GM18951 (cell line): ENCODE results near the gene SH3RF2.
"Not testable (repeated sequence)": the region's sequence is repeated elsewhere in the genome, so short reads cannot be mapped to it uniquely, and the experiment has no call there.

Source experiments
- POLR2A ChIP-seq: IDR thresholded peaks from 4 replicates; pipeline ENCODE4 v1.6.1; 2011; ENCODE audit warnings: mild to moderate bottlenecking; ENCODE audit not compliant: insufficient read length, insufficient read depth; ENCODE audit errors: extremely low read depth
- in situ Hi-C: fragments of 300-500 bp; cut with MboI; formaldehyde crosslinking; loops from one replicate; pipeline ENCODE4 v1.12.0; 2022; ENCODE audit warnings: low sequenced_read_pairs, mixed read lengths, inconsistent platforms; ENCODE audit not compliant: unreplicated experiment

The SH3RF2 gene

DNA sequence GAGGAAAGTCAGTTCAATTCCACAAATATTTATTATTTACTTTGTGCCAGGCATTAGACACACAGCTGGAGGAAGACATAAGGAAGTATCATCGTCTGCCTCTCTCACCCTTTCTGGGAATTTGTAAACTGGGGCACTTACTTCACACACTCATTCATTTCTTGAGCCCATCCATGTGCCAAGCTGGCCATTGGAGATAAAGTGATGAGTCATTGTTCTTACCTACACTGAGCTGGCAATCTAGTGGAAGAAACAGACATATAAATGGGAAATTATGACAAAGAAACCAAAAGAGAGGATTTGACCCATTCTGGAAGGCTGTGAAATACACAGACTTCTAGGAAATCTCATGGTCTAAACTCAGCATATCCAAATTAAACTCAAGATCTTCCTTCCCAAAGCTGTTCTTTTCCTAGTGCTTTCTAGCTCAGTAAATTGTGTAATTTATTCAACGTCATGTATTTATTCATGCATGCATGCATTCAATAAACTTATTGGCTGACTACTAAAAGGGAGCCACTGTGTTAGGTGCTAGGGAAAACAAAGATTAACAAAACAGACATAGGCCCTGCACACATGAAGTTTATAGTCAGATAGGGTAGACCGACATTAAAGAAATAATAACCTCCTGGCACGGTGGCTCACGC, 65.3 kb downstream of the SH3RF2 start:
- in situ Hi-C loops, result no loop called here
- no peak for TF ChIP-seq POLR2A

DNA sequence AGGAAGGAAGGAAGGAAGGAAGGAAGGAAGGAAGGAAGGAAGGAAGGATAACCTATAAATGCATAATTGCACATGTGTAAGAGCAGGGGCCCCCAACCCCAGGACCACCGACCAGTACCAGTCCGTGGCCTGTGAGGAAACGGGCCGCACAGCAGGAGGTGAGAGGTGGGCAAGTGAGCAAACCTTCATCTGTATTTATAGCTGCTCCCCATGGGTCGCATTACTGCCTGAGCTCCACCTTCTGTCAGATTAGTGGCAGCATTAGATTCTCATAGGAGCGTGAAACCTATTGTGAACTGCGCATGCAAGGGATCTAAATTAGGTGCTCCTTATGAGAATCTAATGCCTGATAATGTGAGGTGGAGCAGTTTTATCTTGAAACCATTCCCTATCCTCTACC, 66.1 kb downstream of the SH3RF2 start:
- no peak for TF ChIP-seq POLR2A
- in situ Hi-C loops, result no loop called here

DNA sequence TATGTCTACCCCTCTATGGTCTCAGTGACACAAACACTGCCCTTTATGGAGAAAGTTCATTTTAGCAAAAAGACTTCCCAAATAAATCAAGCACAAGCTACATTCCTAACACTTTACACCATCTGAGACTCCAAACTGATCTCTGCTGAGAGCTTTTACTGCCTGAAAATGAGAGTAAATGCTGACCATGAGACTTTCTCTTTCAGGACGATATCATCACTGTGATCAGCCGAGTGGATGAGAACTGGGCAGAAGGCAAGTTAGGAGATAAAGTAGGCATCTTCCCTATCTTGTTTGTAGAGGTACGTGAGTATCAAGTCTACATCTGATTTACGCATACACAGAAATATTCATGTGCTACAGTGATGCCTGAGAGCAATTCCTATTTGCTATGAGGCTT, 67.5 kb downstream of the SH3RF2 start:
- TF ChIP-seq POLR2A, result no peak
- in situ Hi-C loops, result no loop called here

DNA sequence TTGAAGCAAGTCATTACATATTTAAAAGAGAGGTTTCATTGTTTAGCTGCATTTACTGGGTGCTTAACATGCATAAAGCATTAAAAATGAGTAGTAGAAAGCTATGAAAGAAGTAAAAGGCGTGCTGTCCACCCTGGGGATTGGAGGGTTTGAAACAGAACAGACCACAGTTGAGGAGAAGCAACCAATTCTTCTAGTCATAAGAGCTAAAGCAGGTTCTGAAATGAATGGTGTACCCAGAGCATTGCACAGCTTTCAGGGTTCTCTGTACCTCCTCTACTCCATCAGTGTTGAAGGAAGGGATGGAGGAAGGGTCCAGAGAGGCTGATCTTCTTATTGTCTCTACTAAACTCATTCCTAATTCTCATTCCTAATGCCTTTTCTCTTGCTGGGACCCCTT, 68.9 kb downstream of the SH3RF2 start:
- in situ Hi-C loops, result no loop called here
- TF ChIP-seq POLR2A, result no peak

DNA sequence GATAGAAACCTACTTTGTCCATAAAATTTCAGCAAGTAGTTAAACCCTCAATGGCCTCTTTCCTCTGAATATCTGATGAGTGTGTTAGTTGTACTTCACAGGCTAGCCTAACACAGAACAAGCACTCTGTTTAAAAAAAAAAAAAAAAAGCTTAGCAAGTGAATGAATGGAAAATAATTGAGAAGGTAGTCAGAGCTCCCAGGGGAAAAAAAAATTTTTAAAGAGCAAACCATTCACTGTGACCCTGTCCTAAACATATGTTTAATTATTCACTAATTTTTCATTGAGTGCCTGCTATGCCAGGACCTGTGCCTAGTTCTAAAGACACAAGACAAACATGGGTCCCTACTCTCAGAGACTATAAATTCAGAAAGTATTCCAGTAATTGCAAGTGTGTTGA, 69.3 kb downstream of the SH3RF2 start:
- in situ Hi-C loops, result no loop called here
- no peak for TF ChIP-seq POLR2A

DNA sequence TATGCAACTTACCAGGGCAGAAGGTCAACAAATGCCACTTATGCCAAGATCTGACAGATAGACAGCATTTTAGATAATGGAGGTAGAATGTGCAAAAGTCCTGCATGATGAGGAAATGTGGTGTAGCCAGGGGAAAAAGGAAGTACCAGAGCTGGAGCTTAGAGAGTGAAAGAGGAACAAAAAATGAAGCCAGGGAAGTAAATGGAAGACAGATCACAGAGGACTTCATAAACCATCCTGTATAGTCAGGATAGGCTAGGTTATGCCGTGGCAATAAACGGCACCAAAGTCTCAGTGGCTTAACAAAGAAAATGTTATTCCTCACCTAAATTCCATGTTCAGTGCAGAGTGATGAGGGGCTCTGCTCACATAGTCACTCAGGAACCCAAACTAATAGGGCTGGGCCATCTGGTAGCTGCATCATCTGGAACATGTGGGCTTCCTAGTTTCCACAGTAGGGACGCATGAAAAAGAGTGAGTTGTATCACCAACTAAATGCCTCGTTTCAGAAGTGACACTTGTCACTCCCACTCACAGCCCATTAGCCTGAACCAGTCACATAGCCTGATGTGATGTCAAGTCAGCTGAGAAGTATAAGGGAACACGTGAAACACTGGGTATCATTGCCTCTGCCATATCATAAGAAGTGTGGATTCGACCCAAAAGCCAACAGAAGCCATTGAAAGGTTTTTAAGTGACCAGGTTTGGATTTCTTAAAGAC, 70.3 kb downstream of the SH3RF2 start:
- no peak for TF ChIP-seq POLR2A
- in situ Hi-C loops, result no loop called here

DNA sequence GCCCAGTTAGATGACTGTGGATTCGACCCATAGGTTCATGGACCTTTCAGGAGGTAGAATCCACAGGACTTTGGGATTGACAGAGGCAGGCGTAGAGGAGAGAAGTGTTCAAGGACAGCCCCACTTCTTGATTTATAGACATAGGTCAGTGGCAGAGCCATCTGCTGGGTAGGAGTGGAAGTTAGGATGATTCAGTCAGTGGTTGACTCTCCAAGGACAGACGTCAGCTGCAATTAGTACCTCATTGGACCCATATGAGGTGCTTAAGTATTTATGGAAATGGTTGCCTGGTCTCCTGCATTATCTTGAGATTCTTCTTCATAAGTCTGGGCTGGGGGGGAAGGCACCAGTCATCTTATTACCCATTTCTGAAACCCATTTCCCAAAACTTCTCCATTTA, 70.9 kb downstream of the SH3RF2 start:
- in situ Hi-C loops, result no loop called here
- TF ChIP-seq POLR2A, result no peak

DNA sequence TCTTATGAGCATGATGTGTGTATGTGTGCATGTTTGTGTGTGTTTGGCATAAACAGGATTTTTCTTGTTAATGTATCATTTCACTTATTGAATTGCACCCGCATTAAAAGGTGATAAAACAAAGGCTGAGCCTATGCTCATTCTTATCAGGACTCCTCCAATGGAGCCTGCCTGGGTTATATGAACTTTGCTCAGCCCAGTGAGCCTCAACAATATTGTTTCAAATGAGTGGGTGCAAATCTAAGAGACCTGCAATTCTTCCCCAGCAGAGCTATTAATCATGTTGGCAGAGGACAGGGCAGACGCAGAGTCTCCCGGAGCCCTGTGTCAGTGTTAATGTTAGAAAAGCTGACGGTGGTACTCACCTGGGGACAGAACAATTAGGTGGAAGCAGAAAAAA, 71.6 kb downstream of the SH3RF2 start:
- no peak for TF ChIP-seq POLR2A
- in situ Hi-C loops, result no loop called here

DNA sequence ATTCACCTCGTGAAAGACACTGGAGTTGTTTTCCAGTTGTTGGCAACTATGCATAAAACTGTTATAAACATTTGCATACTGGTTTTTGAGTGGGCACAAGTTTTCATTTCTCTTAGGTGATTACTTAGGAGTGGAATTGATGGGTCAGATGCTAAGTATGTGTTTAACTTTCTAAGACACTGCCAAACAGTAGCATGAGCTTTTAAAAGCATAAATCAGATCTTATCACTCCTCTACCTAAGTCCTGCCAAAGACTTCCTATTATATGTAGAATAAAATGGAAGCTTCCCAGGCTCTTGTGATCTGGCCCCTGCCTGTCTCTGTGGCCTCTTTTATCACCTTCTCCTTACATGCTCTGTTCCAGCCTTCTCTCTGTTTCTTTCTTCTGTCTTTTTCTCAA, 72.6 kb downstream of the SH3RF2 start:
- in situ Hi-C loops, result no loop called here
- TF ChIP-seq POLR2A, result no peak

DNA sequence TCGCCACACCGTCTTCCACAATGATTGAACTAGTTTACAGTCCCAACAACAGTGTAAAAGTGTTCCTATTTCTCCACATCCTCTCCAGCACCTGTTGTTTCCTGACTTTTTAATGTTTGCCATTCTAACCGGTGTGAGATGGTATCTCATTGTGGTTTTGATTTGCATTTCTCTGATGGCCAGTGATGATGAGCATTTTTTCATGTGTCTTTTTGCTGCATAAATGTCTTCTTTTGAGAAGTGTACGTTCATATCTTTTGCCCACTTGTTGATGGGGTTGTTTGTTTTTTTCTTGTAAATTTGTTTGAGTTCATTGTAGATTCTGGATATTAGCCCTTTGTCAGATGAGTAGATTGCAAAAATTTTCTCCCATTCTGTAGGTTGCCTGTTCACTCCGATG, 74.1 kb downstream of the SH3RF2 start:
- in situ Hi-C loops, result not testable (repeated sequence)

DNA sequence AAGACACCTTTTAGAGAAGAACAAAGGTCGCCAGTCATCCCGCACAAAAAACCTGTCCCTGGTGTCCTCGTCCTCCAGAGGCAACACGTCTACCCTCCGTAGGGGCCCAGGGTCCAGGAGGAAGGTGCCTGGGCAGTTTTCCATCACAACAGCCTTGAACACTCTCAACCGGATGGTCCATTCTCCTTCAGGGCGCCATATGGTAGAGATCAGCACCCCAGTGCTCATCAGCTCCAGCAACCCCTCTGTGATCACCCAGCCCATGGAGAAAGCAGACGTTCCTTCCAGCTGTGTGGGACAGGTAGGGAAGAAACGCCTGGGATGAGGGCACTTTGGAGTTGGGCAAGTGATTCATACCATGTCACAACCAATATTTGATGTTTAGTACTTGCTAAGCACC, 77.4 kb downstream of the SH3RF2 start:
- TF ChIP-seq POLR2A, result no peak
- in situ Hi-C loops, result no loop called here

DNA sequence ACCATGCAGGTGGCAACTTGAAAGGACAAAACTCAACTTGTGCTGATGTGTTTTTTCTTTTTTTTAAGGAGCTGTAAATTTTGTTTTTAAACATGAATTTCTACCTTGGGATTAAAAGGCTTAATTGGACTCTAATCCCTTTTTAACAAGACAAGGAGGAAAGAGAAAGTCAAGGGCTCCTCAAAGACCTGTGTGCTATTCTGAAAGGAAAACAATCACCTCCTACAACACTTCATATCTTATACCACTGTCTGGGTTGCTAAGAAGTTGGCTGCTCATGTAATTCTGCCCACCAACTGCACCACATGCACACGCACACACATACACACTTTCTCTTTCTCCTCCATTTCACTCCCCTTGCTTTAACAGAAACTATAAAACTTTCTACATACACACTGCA, 78.6 kb downstream of the SH3RF2 start:
- in situ Hi-C loops, result no loop called here
- no peak for TF ChIP-seq POLR2A

DNA sequence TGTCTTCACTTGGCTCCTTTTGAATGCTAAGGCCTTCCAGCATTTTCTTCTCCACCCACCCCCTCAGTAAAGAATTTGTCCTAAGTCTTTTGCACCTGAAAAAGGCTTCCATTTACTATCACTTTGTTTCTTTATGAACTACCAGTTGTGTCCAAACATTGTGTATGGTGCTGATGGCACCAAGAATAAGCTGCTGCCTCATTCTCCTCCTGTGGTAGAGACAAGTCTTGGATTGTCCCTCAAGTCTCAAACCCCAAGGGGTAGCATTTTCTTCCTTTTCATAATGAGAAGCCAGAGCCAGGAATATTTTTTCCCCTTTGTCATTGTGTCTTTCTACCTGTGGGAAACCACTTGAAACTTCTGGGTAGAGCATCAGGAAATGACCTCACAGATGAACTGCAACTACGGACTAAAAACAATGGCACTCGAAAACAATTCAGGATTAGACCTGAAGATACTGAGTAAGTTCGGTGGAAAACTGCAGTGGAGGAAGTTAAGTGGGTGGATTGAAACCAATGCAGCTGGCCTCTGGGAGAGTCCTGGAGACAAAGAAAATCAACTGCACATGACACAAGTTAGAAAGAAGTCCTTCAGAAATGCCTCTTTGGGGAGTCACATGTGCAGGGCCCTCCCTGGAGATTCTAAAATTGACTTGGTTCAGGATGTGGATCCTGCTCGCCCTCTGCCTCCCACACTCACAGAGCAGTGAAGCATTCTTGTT, 80.5 kb downstream of the SH3RF2 start:
- in situ Hi-C loops, result no loop called here
- no peak for TF ChIP-seq POLR2A
